K562 (cell line): ENCODE results near the gene ELAC2. TPM values are rescaled to one million over a fixed set of nuclear protein-coding genes. Genes with fewer than 3 reads are reported as not detected.
A peak's percentile ranks its signal among the peaks of the same experiment; 100 is the strongest.

Experiments used
- AFF4 ChIP-seq: sonication (generic); formaldehyde crosslinking; IDR thresholded peaks from 2 replicates; pipeline ENCODE4 v1.8.0; 2023; ENCODE audit warnings: mild to moderate bottlenecking, missing genetic modification reagents
- EP400 ChIP-seq: fragments of 450-650 bp; IDR thresholded peaks from 2 replicates; pipeline ENCODE4 v1.6.1; 2017; ENCODE audit warnings: antibody characterized with exemption, mild to moderate bottlenecking, moderate library complexity
- GTF2E2 ChIP-seq: fragments of 200-800 bp; sonication (Bioruptor generic); IDR thresholded peaks from 2 replicates; pipeline ENCODE4 v1.6.1; 2016; ENCODE audit warnings: missing genetic modification characterization, missing compliant biosample characterization
- HDAC1 ChIP-seq, 2 experiments: fragments of 450-650 bp; IDR thresholded peaks; 2 replicates each; pipeline ENCODE4 v1.6.1; 2016 to 2017; ENCODE audit warnings: inconsistent platforms in 1 of 2, mild to moderate bottlenecking in 1 of 2, moderate library complexity in 1 of 2
- JUND ChIP-seq, 2 experiments: IDR thresholded peaks; 2 replicates in 1 of 2; 3 replicates in 1 of 2; pipeline ENCODE4 v1.6.1; 2011; ENCODE audit warnings: borderline replicate concordance in 2 of 2, low read depth in 2 of 2, low read length in 2 of 2, improper control_type of control experiment in 1 of 2, missing biosample characterization in 1 of 2, missing genetic modification characterization in 1 of 2, missing genetic modification reagents in 1 of 2
- KAT8 ChIP-seq: fragments of 450-650 bp; IDR thresholded peaks from 2 replicates; pipeline ENCODE4 v1.6.1; 2016; ENCODE audit warnings: low read depth, mild to moderate bottlenecking
- MYNN ChIP-seq, 2 experiments: sonication (generic); formaldehyde crosslinking in 1 of 2; IDR thresholded peaks; 2 replicates each; pipeline versions ENCODE4 v1.5.0 to v1.6.1; 2016 to 2020; ENCODE audit warnings: antibody characterized with exemption in 1 of 2, missing genetic modification reagents in 1 of 2
- NR1H2 ChIP-seq: sonication (generic); formaldehyde crosslinking; IDR thresholded peaks from 2 replicates; pipeline ENCODE4 v1.4.0; 2020; ENCODE audit warnings: mild to moderate bottlenecking, missing genetic modification reagents
- RFX1 ChIP-seq: fragments of 450-650 bp; IDR thresholded peaks from 2 replicates; pipeline ENCODE4 v1.6.1; 2016; ENCODE audit warnings: mild to moderate bottlenecking, moderate library complexity
- SMC3 ChIP-seq: conservative IDR thresholded peaks from 2 replicates; pipeline ENCODE4 v1.6.1; 2011; ENCODE audit warnings: low read depth, low read length, improper control_type of control experiment; ENCODE audit not compliant: insufficient read depth
- SRF ChIP-seq, 2 experiments: fragments of 250-450, 450-650 bp in 1 of 2; sonication (Bioruptor Pico) in 1 of 2; sonication (generic) in 1 of 2; formaldehyde crosslinking; IDR thresholded peaks; 2 replicates each; pipeline versions ENCODE4 v1.5.0 to v1.5.1; 2020 to 2022; ENCODE audit warnings: mild to moderate bottlenecking in 1 of 2, missing genetic modification reagents in 1 of 2
- TCF7L2 ChIP-seq: fragments of 150-350 bp; IDR thresholded peaks from 2 replicates; pipeline ENCODE4 v1.6.1; 2016; ENCODE audit warnings: low read depth, mild to moderate bottlenecking, low read length, moderate library complexity
- ZNF444 ChIP-seq: fragments of 250-450 bp; sonication (Bioruptor Pico); IDR thresholded peaks from 2 replicates; pipeline ENCODE4 v1.4.0; 2020; ENCODE audit warnings: mild to moderate bottlenecking, moderate library complexity
- ZNF584 ChIP-seq: fragments of 200-800 bp; sonication (Bioruptor generic); IDR thresholded peaks from 2 replicates; pipeline ENCODE4 v1.6.1; 2016; ENCODE audit warnings: low read depth, mild to moderate bottlenecking, missing genetic modification characterization, missing compliant biosample characterization
- polyA plus RNA-seq, 8 experiments: library from polyadenylated mRNA; depleted of rRNA in 4 of 8; stranded (reverse) in 5 of 8; unstranded in 3 of 8; fragments of >200 nt; fragmentation: Nextera tagmentation in 2 of 8; fragmentation: Illumina TruSeq in 1 of 8; extraction: Ambion mirVana in 2 of 8; extraction: Trizol in 1 of 8; gene quantifications; 2 replicates each; pipeline versions ENCODE4 v1.2.1 to v1.2.3, GENCODE V29; 2011 to 2014; ENCODE audit warnings: inconsistent platforms in 1 of 8, missing spikeins in 1 of 8
- total RNA-seq, 7 experiments: library from RNA; depleted of rRNA in 6 of 7; stranded (reverse); fragments of >200 nt in 6 of 7; fragmentation: Illumina TruSeq in 2 of 7; extraction: Trizol in 2 of 7; gene quantifications; 2 replicates each; pipeline versions ENCODE4 v1.2.1 to v1.2.3, GENCODE V29; 2011 to 2021; ENCODE audit warnings: low replicate concordance in 1 of 7
- TF ChIP-seq, protein P1 (sequence below), 3 experiments: fragments of 200-800 bp in 1 of 3; fragments of 250-450 bp in 1 of 3; fragments of 450-650 bp in 1 of 3; sonication (Bioruptor Pico) in 1 of 3; sonication (Bioruptor generic) in 1 of 3; formaldehyde crosslinking in 1 of 3; IDR thresholded peaks; 2 replicates each; pipeline versions ENCODE4 v1.6.1 to v1.8.0; 2016 to 2022; ENCODE audit warnings: mild to moderate bottlenecking in 2 of 3, missing genetic modification characterization in 2 of 3, missing compliant biosample characterization in 1 of 3, moderate library complexity in 1 of 3
- TF ChIP-seq, protein P2 (sequence below): fragments of 450-650 bp; IDR thresholded peaks from 2 replicates; pipeline ENCODE4 v1.6.1; 2016; ENCODE audit warnings: low read depth, mild to moderate bottlenecking, moderate library complexity

ELAC2 gene
- total and polyA plus RNA-seq, 9 of the 15 experiments (the other 6 are each of a cell fraction or from before 2014, with no cell fraction given) = 4.5 to 129 (median 70.6) TPM

DNA sequence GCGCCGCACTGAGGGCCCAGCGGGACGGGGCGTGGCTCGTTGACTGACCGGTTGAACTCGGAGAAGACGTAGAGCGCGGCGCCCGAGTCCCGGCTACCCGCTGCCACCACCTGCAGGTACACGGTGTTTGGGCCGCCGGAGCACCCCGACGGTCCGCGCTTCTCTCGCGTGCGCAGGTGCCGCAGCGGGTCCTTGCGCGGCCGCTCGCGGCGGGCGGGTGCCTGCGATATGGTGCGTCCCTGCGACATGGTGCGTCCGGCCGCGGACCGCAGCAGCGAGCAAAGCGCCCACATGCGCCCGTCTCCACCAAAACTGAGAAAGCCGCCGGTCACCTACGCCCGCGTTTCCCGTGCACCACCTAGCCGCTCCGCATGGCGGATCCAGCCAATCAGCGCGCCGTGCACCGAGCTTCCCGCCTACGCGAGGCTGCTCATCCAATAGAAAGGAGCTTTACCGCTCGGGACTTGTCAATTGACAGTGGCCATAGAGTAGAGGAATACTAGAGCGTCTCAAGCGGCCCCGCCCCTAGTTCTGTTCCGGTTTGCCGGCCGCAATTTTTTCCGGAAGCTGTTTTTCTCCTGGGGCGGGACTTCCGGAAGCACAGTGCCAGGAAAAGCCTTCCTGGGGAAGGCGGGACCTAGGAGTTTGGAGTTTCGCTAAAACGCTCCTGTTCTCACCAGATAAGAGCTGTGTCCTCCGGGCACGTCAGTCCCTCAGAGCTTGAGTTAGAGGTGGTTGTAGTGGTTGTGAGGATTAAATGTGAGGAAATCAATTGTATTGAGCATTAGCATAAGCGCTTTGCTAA lies at the start of gene ELAC2 (continued):
- TF ChIP-seq MYNN (IDR thresholded peaks at IDR 0.05) = no peak
- no peak for TF ChIP-seq MYNN (CRISPR knock-in tag; IDR thresholded peaks at IDR 0.05)
- TF ChIP-seq HDAC1 (IDR thresholded peaks at IDR 0.05) = peak in 1 of 2 experiments; percentile 83; a peak in 2 of 4 replicates
- TF ChIP-seq SMC3 = no peak
- no peak for TF ChIP-seq GTF2E2 (tag)
- peak; percentile 84; the same call in 1 of the 2 replicates for TF ChIP-seq EP400
- no peak for TF ChIP-seq RFX1
- no peak for TF ChIP-seq TCF7L2
- peak; percentile 24; the same call in 1 of the 2 replicates for TF ChIP-seq JUND (IDR thresholded peaks at IDR 0.05; ENCODE audit: borderline replicate concordance, low read depth, low read length)
- TF ChIP-seq JUND (tag; IDR thresholded peaks at IDR 0.05; ENCODE audit: borderline replicate concordance, low read depth, low read length) = no peak
- no peak for TF ChIP-seq AFF4
- TF ChIP-seq ZNF584 (CRISPR knock-in tag) = no peak
- TF ChIP-seq, protein P1, sequence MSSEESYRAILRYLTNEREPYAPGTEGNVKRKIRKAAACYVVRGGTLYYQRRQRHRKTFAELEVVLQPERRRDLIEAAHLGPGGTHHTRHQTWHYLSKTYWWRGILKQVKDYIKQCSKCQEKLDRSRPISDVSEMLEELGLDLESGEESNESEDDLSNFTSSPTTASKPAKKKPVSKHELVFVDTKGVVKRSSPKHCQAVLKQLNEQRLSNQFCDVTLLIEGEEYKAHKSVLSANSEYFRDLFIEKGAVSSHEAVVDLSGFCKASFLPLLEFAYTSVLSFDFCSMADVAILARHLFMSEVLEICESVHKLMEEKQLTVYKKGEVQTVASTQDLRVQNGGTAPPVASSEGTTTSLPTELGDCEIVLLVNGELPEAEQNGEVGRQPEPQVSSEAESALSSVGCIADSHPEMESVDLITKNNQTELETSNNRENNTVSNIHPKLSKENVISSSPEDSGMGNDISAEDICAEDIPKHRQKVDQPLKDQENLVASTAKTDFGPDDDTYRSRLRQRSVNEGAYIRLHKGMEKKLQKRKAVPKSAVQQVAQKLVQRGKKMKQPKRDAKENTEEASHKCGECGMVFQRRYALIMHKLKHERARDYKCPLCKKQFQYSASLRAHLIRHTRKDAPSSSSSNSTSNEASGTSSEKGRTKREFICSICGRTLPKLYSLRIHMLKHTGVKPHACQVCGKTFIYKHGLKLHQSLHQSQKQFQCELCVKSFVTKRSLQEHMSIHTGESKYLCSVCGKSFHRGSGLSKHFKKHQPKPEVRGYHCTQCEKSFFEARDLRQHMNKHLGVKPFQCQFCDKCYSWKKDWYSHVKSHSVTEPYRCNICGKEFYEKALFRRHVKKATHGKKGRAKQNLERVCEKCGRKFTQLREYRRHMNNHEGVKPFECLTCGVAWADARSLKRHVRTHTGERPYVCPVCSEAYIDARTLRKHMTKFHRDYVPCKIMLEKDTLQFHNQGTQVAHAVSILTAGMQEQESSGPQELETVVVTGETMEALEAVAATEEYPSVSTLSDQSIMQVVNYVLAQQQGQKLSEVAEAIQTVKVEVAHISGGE (CRISPR knock-in tag; IDR thresholded peaks at IDR 0.05) = peak in 1 of 3 experiments; percentile 65; a peak in 1 of 6 replicates
- TF ChIP-seq NR1H2 (CRISPR knock-in tag) = no peak
- TF ChIP-seq ZNF444 (CRISPR knock-in tag) = no peak
- TF ChIP-seq KAT8 = no peak
- TF ChIP-seq, protein P2, sequence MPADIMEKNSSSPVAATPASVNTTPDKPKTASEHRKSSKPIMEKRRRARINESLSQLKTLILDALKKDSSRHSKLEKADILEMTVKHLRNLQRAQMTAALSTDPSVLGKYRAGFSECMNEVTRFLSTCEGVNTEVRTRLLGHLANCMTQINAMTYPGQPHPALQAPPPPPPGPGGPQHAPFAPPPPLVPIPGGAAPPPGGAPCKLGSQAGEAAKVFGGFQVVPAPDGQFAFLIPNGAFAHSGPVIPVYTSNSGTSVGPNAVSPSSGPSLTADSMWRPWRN = no peak
- TF ChIP-seq SRF (CRISPR knock-in tag; IDR thresholded peaks at IDR 0.05) = 0 out of 4 replicates have a peak, but pooled peaks of 1 of the 2 experiments have one; percentile 16
